Keratinocyte (primary cell): ENCODE measurements around the gene RSL24D1. TPM values are rescaled to one million over a fixed set of nuclear protein-coding genes. Genes with fewer than 3 reads are reported as not detected.

ENCODE experiments used
- DNase-seq: peaks from one replicate; pipeline ENCODE4 v3.0.0-alpha.2; 2011; ENCODE audit warnings: low read depth, missing footprints, low spot score
- FAIRE-seq: peaks from 2 replicates; lab custom pipeline; 2011; peaks lifted over from hg19 to GRCh38; lab: Jason Lieb, UNC
- H2AFZ ChIP-seq: 2 replicates; pipeline ENCODE4 v1.6.0; 2012; ENCODE audit warnings: low read length, control low read depth, inconsistent platforms; ENCODE audit not compliant: control insufficient read depth
- H3K27ac ChIP-seq: 2 replicates; pipeline ENCODE4 v1.5.1; 2011; ENCODE audit warnings: low read length; ENCODE audit not compliant: control insufficient read depth, insufficient read depth
- H3K27me3 ChIP-seq: 3 replicates; pipeline ENCODE4 v1.6.0; 2011; ENCODE audit warnings: low read length; ENCODE audit not compliant: control insufficient read depth, insufficient read depth; ENCODE audit errors: extremely low read depth
- H3K36me3 ChIP-seq, 2 experiments: 2 replicates in 1 of 2; 3 replicates in 1 of 2; pipeline ENCODE4 v1.5.1; 2011; ENCODE audit warnings: low read length in 2 of 2, mild to moderate bottlenecking in 1 of 2; ENCODE audit not compliant: control insufficient read depth in 2 of 2, insufficient read depth in 2 of 2; ENCODE audit errors: extremely low read depth in 1 of 2
- H3K4me1 ChIP-seq: 3 replicates; pipeline ENCODE4 v1.5.1; 2011; ENCODE audit warnings: low read length; ENCODE audit not compliant: control insufficient read depth, insufficient read depth; ENCODE audit errors: extremely low read depth
- H3K4me2 ChIP-seq: 3 replicates; pipeline ENCODE4 v1.6.0; 2011; ENCODE audit warnings: low read depth, low read length; ENCODE audit not compliant: control insufficient read depth, insufficient read depth; ENCODE audit errors: extremely low read depth
- H3K4me3 ChIP-seq, 3 experiments: fragments of 200-600 bp in 1 of 3; sonication (generic) in 1 of 3; 2 replicates in 2 of 3; 3 replicates in 1 of 3; pipeline ENCODE4 v1.5.1; 2011 to 2016; ENCODE audit warnings: low read length in 3 of 3, mild to moderate bottlenecking in 3 of 3, control low read depth in 2 of 3, inconsistent platforms in 1 of 3, low read depth in 1 of 3, mixed read lengths in 1 of 3, mixed run types in 1 of 3, moderate library complexity in 1 of 3; ENCODE audit not compliant: control insufficient read depth in 2 of 3, insufficient read depth in 2 of 3; ENCODE audit errors: extremely low read depth in 1 of 3
- H3K79me2 ChIP-seq: 2 replicates; pipeline ENCODE4 v1.6.0; 2012; ENCODE audit warnings: low read length; ENCODE audit not compliant: control insufficient read depth, insufficient read depth
- H3K9ac ChIP-seq: 3 replicates; pipeline ENCODE4 v1.6.0; 2011; ENCODE audit warnings: low read length; ENCODE audit not compliant: control insufficient read depth, insufficient read depth; ENCODE audit errors: extremely low read depth
- H3K9me1 ChIP-seq: 3 replicates; pipeline ENCODE4 v1.6.0; 2011; ENCODE audit warnings: low read length; ENCODE audit not compliant: control insufficient read depth, insufficient read depth; ENCODE audit errors: extremely low read depth
- H3K9me3 ChIP-seq: 2 replicates; pipeline ENCODE4 v1.5.1; 2012; ENCODE audit warnings: low read depth, low read length; ENCODE audit not compliant: control insufficient read depth
- H4K20me1 ChIP-seq: 3 replicates; pipeline ENCODE4 v1.6.0; 2011; ENCODE audit warnings: low read length; ENCODE audit not compliant: control insufficient read depth, insufficient read depth; ENCODE audit errors: extremely low read depth
- EZH2 ChIP-seq: IDR thresholded peaks from one replicate; pipeline ENCODE4 v1.6.1; 2012; ENCODE audit warnings: inconsistent platforms, mild to moderate bottlenecking, low read length, moderate library complexity
- dilution Hi-C: fragments of 300-500 bp; cut with MboI; formaldehyde crosslinking; loops from one replicate; pipeline ENCODE4 v1.7.0; 2020; ENCODE audit warnings: low sequenced_read_pairs; ENCODE audit not compliant: extremely low pct_ligation_motif_present
- polyA plus RNA-seq, 5 experiments: library from polyadenylated mRNA; depleted of rRNA in 3 of 5; stranded (reverse) in 3 of 5; stranded (forward) in 1 of 5; unstranded in 1 of 5; fragments of >200 nt; gene quantifications; 1 replicate in 1 of 5; 2 replicates in 3 of 5; 3 replicates in 1 of 5; pipeline versions ENCODE4 v1.2.1 to v1.2.3, GENCODE V29; 2011 to 2012; ENCODE audit warnings: missing spikeins in 2 of 5, low read depth in 1 of 5, low replicate concordance in 1 of 5
- TF ChIP-seq, protein P1 (sequence below), 3 experiments: IDR thresholded peaks in 1 of 3; conservative IDR thresholded peaks in 1 of 3; optimal IDR thresholded peaks in 1 of 3; 2 replicates in 2 of 3; 3 replicates in 1 of 3; pipeline versions ENCODE3 to v1.5.1; 2011; ENCODE audit warnings: low read length in 3 of 3, mild to moderate bottlenecking in 3 of 3, moderate library complexity in 2 of 3, control low read depth in 1 of 3, inconsistent platforms in 1 of 3; ENCODE audit not compliant: insufficient read depth in 2 of 3; ENCODE audit errors: extremely low read depth in 1 of 3

The RSL24D1 gene
- polyA plus RNA-seq, 1 donor (not counting 4 experiments of a cell fraction or from before 2014, with no cell fraction given), result 99.9 TPM

DNA sequence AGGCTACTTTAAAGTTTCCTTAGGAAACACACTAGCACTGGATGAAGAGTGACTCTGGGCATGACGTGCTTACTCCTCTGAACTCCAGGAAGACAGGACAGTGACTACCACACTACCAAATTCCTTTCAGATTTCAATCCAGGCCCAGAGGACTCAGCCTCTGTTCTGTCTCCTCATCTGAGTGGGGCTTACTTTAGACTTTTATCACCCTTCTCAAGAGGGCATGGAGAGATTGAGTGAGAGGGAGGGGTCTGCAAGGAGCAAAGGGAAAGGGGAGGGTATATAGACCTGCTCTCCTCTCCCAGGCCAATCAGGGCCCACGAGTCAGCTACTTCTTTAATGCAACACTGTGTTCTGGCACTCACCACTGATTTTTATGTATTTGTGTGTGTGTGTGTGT is 29.4 kb upstream of the RSL24D1 start:
- Histone ChIP-seq H3K36me3 (no peaks in the 10 kb centered on the region), H3K9me1 (no peaks in the 10 kb centered on the region), H3K27ac (no peak overlapping the region), H3K9me3 (no peaks in the 10 kb centered on the region), H3K9ac (no peak overlapping the region), H2AFZ (no peak overlapping the region), H3K4me3 (no peak overlapping the region), H3K4me1 (peaks cover 11% of the 10 kb centered on the region), H4K20me1 (no peaks in the 10 kb centered on the region), H3K79me2 (no peaks in the 10 kb centered on the region), H3K27me3 (no peaks in the 10 kb centered on the region), H3K4me2 (no peak overlapping the region)
- FAIRE-seq (no peak), DNase-seq (no peak)
- dilution Hi-C loops, result no loop called here
- TF ChIP-seq, protein P1, sequence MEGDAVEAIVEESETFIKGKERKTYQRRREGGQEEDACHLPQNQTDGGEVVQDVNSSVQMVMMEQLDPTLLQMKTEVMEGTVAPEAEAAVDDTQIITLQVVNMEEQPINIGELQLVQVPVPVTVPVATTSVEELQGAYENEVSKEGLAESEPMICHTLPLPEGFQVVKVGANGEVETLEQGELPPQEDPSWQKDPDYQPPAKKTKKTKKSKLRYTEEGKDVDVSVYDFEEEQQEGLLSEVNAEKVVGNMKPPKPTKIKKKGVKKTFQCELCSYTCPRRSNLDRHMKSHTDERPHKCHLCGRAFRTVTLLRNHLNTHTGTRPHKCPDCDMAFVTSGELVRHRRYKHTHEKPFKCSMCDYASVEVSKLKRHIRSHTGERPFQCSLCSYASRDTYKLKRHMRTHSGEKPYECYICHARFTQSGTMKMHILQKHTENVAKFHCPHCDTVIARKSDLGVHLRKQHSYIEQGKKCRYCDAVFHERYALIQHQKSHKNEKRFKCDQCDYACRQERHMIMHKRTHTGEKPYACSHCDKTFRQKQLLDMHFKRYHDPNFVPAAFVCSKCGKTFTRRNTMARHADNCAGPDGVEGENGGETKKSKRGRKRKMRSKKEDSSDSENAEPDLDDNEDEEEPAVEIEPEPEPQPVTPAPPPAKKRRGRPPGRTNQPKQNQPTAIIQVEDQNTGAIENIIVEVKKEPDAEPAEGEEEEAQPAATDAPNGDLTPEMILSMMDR (optimal IDR thresholded peaks at IDR 0.05 in 1 of 3, IDR thresholded peaks at IDR 0.05 in 1 of 3, conservative IDR thresholded peaks at IDR 0.05 in 1 of 3; ENCODE audit: extremely low read depth in 1 of 3, insufficient read depth in 2 of 3, low read length in 3 of 3), result no peak
- TF ChIP-seq EZH2, result no peak

DNA sequence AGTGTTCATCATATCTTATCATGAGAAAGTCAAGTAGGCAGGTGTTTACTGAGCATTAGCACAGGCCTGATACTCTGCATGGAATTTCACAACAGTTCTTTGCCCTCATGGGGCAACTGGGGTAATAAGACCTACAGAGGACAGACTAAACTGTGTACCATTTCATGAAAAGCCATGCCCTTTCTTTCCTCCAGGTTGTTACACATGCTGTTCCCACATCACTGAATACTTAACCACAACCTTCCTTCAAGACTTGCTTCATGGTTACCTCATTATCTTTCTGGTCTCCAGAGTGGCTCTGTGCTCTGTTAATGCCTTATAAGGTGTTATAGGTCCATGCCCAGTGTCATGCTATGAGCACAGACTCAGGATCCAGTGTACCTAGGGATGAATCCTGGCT is 28.2 kb upstream of the RSL24D1 start:
- FAIRE-seq, result no peak

More for the DNA sequence above, 28.2 kb upstream of the RSL24D1 start:
- Histone ChIP-seq H3K27me3 (no peaks in the 10 kb centered on the region), H3K9ac (no peak overlapping the region), H3K36me3 (no peaks in the 10 kb centered on the region), H3K4me1 (peaks cover 14% of the 10 kb centered on the region), H3K27ac (no peak overlapping the region), H3K4me3 (no peak overlapping the region), H4K20me1 (no peaks in the 10 kb centered on the region), H2AFZ (no peak overlapping the region), H3K9me1 (no peaks in the 10 kb centered on the region), H3K79me2 (no peaks in the 10 kb centered on the region), H3K9me3 (no peaks in the 10 kb centered on the region), H3K4me2 (no peak overlapping the region)
- no peak for DNase-seq
- TF ChIP-seq, protein P1 (optimal IDR thresholded peaks at IDR 0.05 in 1 of 3, IDR thresholded peaks at IDR 0.05 in 1 of 3, conservative IDR thresholded peaks at IDR 0.05 in 1 of 3; ENCODE audit: extremely low read depth in 1 of 3, insufficient read depth in 2 of 3, low read length in 3 of 3), result no peak
- dilution Hi-C loops, result no loop called here
